HCEC 1CT (cell line): ENCODE measurements around the gene PEMT.

Experiments
- DNase-seq: peaks from one replicate; pipeline ENCODE4 v3.0.0-alpha.2; 2017

PEMT gene

GRCh38 chr17:17549732-17550366 is 41.7 kb downstream of the PEMT start:
- DNase-seq: no peak

GRCh38 chr17:17548044-17548443 is 43.5 kb downstream of the PEMT start:
- no peak for DNase-seq

DNA sequence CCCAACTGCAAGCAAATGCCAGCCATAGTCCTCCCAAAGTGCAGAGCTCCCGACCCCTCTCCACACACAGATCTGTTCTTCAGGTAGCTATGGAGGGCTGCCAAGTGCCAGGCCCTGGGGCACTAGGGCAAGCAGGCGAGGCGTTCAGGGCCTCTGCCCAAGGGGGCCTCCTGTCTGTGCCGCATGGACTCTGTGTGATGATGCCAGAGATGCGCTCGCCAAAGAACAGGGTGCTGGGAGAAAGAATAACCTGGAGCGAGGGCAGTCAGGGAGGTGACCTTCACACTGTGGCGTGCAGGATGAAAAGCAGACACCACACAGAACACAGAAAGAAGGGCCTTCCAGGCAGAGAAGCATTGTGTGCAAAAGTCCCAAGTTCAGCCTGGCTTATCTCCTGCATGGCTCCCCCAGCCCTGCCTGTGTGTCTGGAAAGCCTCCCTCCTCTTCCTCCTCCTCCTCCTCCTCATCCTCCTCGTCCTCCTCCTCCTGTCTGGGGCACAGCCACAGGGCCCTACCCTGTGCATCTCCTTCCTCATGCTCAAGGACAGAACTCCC is 44.2 kb downstream of the PEMT start:
- DNase-seq: no peak

DNA sequence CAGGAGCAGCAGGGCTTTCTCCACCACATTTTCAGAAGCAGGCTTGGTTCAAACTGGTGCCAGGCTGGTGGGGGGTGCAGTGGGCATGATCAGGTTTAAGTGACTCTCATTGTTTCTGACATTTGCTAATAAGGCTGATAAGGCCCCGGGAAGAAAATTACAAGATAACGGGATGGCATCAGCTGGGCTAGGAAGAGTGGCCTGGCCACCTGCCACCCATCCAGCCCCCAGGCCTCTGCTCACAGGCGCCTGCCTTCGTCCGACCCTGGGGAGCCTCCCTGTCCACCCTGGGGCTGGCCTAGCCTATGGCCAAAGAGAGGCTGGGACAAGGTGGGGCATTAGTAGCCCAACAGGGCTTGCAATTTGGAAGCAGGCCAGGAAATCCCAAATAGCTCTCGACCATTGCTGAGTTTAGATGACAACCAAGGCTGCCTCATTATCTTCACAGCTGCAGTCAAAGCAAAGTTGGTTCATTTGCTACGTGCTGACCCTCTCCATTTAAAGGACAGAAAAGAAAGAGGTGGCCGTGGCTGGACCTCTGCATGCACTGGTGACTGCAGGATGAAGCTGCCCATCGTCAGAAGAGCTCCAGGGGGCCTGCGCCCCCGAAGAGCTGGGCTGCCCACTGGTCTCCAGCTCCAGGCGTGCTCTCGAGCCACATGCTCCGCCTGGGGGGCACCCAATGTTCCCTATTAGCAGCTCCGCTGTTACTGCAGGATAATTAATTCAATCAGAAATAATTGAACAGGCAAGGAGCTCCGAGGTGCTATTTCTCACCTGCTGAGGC is 44.9 kb downstream of the PEMT start:
- DNase-seq: no peak

- no peak for DNase-seq
Measured at GRCh38 chr17:17545984-17546383, 45.5 kb downstream of the PEMT start.

DNA sequence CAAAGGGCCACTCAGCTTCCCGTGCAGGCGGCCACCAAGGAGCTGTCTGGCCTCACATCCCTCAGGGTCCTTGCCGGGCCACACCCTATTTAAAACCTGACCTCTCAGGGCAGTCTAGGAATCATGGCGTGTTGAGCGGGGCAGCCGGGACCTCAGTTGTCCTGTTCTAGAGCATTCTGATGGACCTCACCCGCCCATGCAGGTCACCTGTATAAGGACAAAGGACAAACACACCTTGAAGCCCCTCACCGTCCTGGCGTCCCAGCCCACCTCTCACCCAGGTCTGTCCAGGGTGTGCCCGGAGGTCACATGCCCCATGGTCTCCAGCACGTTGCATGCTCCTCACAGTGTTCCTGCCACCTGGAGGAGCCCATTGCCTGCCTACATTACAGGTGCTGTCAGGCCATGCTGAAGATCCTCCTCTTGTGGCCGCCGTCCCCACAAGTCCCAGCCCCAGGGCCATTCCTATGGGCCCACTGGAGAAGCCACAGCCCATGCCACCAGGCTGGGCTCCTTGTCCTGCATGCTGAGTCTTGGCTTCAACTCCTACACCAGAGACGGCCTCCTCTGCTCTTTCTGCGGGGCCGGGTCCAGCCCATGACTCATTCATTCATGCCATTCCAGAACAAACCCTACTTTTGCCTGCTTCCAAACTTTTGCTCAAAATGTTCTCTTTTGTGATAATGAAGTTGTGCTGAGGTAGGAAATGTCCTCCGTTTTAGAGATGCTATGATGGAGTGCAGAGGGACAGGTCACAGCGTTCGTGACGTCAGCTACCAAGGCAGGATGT is 46.3 kb downstream of the PEMT start:
- DNase-seq: no peak

DNA sequence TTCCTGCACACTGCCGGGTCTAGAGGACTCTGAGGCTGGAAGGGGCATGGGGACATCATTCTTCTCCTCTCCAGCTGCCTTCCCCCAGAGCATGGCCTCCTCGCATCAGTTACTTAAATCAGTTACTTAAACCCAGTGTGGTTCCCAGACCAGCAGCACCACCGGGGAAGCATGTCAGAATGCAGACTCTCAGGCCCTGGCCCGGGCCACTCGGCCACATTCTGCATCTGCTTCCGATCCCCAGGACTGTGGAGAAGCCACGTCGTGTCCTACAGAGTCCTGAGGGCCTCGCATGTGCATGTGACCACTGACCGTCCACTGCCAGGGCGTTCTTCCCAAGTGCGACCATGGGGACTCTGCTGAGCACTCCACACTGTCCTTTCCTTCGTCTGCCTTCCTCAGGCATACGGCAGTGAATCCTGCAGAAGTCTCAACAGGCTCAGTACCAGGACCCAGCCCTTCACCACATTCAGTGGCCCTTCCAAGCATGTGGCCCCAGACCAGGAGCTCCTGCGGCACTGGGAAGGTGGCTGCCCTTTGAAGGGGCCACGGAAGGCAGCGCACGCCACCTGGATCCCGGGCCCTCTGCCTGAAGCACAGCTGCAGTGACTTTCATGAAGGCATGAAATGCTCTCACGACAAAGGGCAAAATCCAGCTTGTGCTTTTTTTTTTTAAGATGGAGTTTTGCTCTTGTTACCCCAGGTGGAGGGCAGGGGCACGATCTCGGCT is 48.4 kb downstream of the PEMT start:
- DNase-seq: no peak

GRCh38 chr17:17541640-17542001 is 49.9 kb downstream of the PEMT start:
- no peak for DNase-seq

DNA sequence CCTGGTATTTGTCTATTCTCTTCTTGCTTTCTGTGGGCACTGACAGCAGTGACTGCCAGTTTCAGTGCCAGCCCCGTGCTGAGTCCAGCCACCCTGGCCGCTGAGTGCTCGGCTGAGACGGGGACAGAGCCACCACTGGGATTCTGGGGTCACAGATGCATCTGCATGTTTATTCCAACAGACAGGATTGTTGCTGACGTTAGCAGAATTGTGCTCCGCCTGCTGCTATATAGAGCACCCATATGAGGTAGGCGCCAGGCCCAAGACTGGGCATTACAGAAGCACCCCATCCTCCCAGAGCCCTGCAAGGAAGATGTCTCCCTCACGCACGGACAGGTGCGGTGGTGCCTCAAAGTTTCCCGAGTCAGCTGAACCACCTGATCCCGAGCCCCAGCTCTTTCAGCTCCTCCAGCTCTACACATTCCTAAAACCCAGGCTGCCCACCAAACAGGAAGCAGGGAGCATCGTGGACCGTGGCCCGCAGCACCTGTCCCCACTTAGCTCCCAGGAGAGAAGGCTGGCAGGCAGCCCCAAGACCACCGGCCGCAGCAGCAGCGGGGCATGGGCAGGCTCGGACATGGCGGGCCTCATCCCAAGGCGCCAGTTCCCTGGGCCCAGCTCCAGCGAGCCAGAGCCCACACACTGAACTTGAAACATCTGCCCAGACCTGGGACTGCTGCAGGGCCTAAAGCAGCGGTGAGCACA is 50.4 kb downstream of the PEMT start:
- no peak for DNase-seq

GRCh38 chr17:17540278-17540906 is 51.1 kb downstream of the PEMT start:
- DNase-seq: no peak

- no peak for DNase-seq
Measured at GRCh38 chr17:17539591-17539990, 51.9 kb downstream of the PEMT start.

DNA sequence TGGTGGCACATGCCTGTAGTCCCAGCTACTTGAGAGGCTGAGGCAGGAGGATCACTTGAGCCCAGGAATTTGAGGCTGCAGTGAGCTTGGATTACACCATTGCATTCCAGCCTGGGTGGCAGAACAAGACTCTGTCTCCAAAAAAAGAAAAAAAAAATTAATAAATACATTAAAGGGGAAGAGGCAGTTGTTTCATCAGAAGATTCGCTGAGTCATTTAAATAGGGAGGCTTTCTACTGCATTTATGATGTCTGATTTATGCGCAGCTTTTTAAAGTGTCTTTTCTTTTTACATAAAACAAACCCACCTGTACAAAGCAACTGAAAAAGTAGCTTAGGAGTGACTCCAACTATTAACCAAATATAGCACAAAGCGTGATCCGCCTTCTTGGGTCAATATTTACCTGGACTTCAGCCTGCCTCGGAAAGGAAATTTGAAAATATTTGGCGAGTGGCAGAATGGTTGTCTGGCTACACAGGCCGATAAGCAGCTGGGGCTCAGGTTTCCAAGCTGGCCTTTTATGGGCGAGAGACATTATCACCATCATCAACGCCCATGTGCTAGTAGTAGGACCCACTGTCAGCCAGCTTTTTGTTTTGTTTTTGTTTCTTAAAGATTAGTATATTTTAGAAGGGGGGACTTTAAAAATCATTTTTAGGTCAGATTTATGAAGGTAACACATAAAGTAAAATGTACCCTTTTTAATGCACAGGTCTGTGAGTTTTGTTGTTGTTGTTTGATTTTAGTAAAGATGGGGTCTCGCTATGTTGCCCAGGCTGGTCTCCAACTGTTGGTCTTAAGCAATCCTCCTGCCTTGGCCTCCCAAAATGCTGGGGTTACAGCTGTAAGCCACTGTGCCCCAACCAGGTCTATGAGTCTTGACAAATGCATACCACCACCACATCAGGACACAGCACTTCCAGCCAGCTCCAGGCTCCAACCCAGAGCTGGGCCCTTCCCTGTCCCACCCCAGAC is 52.8 kb downstream of the PEMT start:
- DNase-seq: no peak

- DNase-seq: no peak
Measured at GRCh38 chr17:17537311-17538099, 54.0 kb downstream of the PEMT start.

DNA sequence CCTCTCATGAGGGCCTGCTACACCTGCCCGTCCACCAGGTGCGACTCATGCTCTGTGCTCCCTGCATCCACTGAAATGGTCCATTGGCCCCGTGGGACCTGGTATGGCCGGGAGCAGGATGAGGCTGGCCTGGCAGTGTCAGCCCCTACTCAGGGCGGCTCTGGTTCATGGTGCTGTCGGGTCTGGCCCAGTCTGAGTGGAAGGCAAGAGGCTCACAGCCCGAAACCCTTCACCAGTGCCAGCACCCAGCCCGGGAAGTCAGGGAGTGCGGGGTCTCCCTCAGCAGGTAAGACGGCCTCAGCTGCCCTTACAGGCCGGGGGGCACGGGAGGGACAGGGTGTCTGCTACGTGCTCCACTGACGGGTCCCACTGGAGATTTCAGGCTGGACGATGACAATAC is 54.8 kb downstream of the PEMT start:
- no peak for DNase-seq

GRCh38 chr17:17535957-17536356 is 55.6 kb downstream of the PEMT start:
- DNase-seq: no peak

DNA sequence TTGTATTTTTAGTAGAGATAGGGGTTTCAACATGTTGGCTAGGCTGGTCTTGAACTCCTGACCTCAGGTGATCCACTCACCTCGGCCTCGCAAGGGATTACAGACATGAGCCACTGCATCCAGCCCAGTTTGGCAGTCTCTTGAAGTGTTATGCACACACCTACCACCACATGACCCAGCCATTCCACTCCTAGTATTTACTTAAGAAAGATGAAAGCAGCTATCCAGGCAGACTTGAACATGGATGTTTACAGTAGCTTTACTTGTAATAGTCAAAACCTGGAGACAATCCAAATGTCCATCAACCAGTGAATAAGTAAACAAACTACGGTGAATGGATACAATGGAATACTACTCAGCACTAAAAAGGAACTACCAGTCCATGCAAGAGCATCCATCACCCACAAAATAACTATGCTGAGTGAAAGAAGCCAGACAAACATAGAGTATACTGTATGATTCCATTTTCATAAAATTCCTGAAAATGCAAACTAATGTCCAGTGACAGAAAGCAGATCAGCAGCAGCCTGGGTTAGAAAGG is 57.5 kb downstream of the PEMT start:
- no peak for DNase-seq

- DNase-seq: no peak
Measured at GRCh38 chr17:17532991-17533390, 58.5 kb downstream of the PEMT start.

DNA sequence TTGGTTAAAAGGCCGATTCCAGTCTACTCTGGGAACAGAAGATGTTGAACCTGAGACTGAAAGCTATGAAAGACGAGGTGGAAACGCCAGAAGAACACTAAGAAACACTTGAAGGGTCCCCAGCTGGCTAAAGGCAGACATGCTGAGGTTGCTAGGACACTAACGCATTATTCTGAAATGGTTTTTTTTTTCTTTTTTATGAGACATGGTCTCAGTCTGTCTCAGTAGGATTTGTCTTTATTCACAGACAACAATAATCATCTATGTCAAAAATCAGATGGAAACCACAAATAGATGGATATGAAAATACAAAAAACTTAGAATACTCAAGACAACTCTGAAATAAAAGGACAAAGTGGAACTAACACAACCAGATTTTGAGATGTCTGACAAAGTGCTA is 60.4 kb downstream of the PEMT start:
- no peak for DNase-seq
